Peyer's patch (tissue), 4 donors: ENCODE measurements around the gene FDX2.

Source experiments
- CTCF ChIP-seq, 6 experiments: fragments of 450-650 bp in 4 of 6; fragments of 200-600 bp in 2 of 6; sonication (generic) in 1 of 6; IDR thresholded peaks; one replicate each; pipeline ENCODE4 v1.5.1; 2017 to 2019; ENCODE audit warnings: antibody characterized with exemption in 6 of 6, mild to moderate bottlenecking in 3 of 6, moderate library complexity in 1 of 6
- POLR2A ChIP-seq, 2 donors: fragments of 450-650 bp; IDR thresholded peaks; one replicate each; pipeline ENCODE4 v1.5.1; 2017; ENCODE audit warnings: antibody characterized with exemption in 2 of 2, mild to moderate bottlenecking in 2 of 2, moderate library complexity in 2 of 2

- TF ChIP-seq CTCF (IDR thresholded peaks at IDR 0.05) (no peak), POLR2A (IDR thresholded peaks at IDR 0.05) (no peak)
Observed at GRCh38 chr19:10306327-10306726, 9.5 kb downstream of the FDX2 start.
